CD4-positive, alpha-beta T cell treated with Interleukin-4 for 4 hours (primary cell): ENCODE results near the gene ZBP1.

ENCODE experiments used
- DNase-seq: peaks from one replicate; pipeline ENCODE4 v3.0.0-alpha.2; 2020

ZBP1 gene

GRCh38 chr20:57583289-57584257 is 36.7 kb downstream of the ZBP1 start:
- DNase-seq, result no peak

DNA sequence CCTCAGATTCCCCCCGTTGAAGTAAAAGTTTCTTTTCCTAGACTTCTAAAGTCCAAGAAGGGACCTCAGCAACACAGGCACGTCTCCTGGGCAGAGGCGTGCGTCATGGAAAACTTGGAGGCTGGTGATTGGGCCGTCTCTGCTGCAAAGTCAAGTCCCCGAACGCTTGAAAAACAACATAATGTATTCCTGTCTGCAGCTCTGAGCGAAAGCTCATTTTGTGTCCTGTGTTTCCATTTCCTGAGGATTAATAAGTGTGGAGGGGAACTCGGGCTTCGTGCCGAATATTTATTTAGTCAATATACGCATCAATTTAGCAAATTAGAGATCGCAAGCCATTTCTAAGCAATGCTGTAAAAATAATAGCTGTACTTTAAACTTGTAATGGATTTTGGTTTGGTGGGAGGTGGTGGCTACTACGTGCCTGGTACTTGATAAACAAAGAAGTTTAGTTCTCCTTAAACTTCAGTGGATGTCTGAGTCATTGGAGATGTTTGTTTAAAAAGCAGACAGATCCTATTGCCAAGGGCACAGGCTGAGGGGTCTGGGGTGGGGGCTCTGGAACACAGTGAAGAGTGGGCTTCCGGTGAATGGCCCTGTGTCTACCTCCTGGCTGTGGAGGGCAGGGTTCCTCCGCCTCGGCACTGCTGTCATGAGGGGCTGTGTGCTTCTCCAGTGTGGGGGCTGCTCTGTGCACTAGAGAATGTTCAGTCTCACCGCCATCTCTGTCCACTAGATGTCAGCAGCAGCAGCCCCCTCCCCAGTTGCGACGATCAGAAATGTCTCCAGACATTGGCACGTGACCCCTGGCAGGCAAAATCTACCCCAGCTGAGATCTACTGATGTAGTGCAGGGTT is 37.6 kb downstream of the ZBP1 start:
- DNase-seq, result no peak

GRCh38 chr20:57582029-57582378 is 38.2 kb downstream of the ZBP1 start:
- no peak for DNase-seq

GRCh38 chr20:57581202-57582028 is 38.8 kb downstream of the ZBP1 start:
- DNase-seq, result no peak

DNA sequence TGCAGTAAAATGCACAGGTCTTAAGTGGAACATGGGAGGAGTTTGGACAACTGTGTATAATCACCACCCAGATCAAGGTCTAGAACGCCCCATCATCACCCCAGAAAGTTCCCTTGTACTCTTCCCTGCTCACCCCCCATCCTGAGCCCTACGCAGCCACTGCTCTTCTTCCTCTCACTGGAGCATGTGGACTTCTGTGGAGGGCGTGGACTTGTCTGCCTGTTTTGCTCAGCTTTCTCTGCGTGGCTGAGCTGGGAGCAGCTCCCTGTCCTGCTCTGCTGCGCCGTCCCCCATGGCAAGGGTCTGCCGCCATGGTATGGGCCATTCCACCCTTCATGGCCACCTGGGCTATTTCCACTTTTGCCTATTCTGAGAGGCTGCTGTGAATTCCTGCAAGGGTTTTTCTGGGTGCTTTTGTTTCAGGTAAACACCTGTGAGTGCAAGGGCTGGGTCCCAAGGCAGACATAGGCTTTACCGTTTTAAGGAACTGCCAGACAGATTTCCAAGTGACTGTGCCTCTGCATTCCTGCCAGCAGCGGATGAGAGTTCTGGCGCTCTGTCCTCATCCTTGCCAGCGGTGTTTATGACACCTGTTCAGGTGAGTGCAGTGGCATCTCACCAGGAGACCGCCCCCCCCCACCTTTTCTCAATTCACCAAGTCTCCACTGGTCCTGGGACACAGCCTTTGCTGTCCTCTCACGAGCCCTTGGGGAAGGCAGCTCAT is 39.6 kb downstream of the ZBP1 start:
- DNase-seq, result no peak

GRCh38 chr20:57579898-57580447 is 40.3 kb downstream of the ZBP1 start:
- no peak for DNase-seq

- no peak for DNase-seq
These were observed 40.8 kb downstream of the ZBP1 start for GRCh38 chr20:57579331-57579897.

DNA sequence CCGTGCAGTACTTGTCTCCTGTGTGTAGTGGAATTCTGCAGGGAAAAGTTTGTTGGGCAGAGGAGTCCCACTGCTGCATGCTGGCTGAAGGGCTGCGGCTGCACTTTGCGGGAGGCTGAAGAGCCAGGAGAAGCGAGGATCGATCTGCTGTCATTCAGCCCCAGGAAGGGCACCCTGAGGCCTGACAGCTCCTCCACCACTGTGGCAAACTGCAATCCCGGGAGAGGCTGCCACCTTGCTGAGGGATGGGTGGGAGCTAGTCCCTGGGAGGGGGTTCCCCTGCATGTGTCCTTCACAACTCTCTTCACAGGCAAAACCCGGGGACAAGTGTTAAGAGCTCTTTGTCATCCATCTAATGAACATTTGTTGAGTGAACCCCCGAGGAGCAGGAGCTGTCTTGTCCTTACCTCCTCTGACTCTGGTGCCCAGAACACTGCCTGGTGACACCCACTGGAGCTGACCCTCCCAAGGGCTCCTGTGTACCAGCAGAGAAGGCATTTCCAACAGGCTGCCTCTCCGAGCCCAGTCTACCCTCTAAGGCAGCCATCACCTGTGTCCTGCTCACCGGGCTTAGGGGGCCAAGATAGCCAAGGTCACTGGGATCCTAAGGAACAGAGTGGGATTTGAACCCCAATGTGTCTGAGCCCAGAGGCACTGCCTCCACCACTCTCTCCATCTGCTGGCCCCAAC is 41.6 kb downstream of the ZBP1 start:
- no peak for DNase-seq

- DNase-seq, result no peak
These were observed 42.3 kb downstream of the ZBP1 start for GRCh38 chr20:57577679-57578475.

DNA sequence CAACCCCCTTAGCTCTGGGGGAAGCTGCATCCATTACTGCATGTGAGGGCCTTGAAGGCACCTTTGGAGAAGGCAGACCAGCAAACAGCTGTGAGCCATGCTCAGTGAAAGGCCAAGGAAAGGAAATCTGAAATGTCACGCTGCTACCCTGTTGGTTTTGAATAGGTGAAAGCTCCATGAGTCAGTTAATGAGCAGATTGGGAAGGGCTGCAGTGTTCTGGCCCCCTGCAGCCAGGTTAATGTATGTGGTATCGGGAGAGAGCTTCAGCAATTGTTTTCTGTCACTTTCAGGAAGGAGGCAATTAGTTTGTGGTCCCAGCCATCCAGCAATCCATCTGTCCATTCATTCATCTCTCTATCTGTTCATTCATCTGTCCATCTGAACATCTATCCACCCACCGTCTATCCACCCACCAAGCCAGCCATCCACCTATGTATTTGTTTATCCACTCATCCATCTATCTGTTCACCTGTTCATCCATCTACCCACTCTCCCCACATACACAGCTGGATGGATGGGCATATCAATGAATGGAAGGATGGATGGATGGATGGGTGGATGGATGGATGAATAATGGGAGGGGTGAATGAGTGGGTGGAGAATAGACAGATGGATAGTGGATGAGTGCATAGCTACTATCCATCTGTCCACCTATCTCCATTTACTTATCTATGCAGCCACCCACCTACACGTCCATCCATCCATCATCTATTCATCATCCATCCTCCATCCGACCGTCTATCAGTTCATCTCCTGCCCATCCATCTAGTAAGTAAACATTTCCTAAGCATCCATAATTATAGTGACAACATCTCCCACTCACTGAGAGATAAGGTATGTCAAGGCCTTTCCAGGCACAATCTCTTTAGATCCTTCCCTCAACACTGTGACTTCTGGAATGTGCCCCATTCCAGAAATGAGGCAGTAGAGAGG is 43.3 kb downstream of the ZBP1 start:
- no peak for DNase-seq

DNA sequence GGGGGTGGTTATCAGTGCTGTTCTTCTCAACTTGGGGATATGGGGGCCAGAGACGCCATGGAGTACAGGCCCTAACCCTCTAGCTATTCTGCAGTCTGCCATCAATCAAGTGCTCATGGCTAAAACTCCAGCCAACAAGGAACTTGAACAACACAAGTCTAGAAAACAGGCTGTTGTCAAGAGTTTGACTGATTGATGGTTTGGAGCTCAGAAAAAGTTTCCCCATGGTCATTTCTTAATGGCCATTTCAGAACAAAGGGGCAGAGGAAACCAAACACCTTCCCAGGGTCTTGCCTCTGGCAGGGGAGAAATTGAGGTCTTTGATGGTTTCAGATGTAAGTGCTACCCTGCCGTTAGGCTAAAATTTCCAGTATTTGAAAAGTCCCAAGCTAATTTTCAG is 44.2 kb downstream of the ZBP1 start:
- no peak for DNase-seq

DNA sequence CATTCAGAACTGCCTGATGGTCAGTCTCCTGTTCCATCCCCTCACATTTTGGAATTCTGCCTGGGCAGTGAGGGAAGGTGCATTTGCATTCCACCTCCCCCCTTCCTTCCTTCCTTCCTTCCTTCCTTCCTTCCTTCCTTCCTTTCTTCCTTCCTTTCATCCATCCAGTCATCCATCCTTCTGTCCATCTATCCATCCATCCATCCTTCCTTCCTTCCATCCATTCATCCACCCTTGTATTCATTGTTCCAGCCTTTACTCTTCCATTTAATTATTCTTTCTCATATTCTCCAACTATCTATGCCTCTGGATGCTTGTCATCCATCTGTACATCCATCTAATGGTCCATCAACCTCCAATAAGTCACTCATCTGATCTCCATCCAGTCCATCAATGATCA is 45.3 kb downstream of the ZBP1 start:
- no peak for DNase-seq

DNA sequence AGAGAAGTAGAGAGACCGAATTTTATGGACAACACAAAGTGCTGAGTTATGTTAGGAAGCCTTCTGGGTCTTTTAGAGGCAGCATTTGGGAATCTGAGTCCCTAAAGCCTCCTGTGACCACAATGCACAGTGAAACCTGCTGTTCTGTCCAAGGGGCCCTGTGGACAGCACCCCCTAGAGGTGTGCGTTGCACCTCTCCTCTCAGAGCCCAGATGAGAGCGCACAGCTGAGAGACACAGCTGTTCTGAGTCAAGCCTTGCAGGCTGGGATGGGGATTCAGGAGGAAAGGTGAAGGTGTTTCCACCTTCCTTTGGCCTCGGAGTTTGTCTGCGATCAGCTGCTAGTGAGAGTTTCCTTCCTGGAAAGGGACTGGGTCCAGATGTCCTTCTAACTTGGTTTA is 46.3 kb downstream of the ZBP1 start:
- DNase-seq, result no peak

- no peak for DNase-seq
These were observed 47.0 kb downstream of the ZBP1 start for GRCh38 chr20:57573242-57573641.

GRCh38 chr20:57571782-57572416 is 48.3 kb downstream of the ZBP1 start:
- DNase-seq, result no peak

DNA sequence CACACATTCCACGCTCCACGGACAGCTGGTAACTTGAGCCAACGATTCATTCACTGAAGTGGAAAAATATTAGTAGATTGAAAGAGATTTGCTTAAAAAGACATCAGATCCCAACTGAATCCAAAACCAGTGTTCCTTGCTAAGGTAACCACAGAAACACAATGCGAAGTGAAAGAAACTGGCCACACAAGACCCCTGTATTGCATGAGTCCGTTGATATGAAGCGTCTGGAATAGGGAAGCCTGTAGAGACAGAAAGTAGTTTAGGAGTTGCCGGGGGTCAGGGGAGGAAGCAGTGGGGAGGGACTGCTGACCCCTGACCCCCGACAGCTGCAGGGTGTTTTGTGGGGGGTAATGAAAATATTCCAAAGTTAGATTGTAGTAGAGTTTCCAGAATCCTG is 49.3 kb downstream of the ZBP1 start:
- DNase-seq, result no peak

DNA sequence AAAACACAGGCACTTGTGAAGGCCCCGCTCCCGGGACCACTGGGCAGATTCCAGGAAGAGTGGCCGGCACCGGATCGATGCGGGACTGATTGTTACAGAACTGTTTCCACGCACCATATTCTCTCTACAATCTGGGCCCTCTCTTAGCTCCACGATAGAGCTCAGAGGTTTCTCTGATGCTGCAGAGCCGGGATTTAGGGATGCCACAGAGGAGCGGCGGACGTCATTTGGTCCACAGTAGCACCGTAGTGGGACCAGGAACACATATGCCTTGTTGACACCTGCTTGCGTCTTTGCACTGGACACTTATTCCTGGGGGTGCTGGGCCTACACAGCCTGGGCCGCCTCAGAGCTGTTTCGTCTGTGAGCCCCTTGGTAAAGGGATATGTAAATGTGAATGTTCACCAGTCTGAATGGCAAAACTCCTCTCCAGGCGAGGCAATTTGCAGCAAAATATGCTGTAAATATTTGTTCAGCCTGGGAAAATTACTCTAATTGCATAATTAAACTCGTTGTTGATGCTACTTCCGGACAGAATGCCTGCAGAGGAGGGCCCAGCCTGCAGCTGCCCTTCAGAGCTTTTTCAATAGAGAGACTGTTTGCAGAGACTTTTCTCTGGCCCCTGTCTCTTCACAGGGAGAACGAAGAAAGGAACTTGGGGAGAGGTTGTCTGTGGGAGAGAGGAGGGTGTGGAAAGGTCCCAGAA is 49.9 kb downstream of the ZBP1 start:
- DNase-seq, result no peak

DNA sequence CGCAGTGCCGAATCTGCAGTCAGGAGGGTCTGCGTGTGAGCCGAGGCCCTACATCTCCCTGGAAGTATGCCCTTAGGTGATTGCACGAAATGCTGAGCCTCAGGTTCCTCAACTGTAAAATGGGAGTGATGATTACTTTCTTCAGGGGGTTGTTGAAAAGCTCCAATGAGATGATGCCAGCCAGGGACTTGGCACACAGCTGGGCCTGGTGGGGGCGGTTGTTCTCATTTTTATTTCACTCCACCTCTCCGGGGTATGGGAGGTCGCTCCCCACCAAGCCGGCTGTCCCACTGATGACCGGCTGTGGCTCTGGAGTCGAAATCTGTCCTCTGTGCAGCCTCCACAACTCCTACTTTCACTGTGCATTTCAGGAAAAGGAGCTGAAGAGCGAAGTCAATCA is 51.3 kb downstream of the ZBP1 start:
- DNase-seq, result no peak
